ENCODE measurements around the gene ADNP2. TPM values are rescaled to one million over a fixed set of nuclear protein-coding genes. Genes with fewer than 3 reads are reported as not detected.

The ADNP2 gene
- total and polyA plus RNA-seq, 7 donors = 1.5 to 4.6 (median 3.4) TPM

GRCh38 chr18:80183273-80184050 is 74.4 kb downstream of the ADNP2 start:
- Histone ChIP-seq H3K4me3 (no peak overlapping the region), H3K4me1 (no peaks in the 10 kb centered on the region), H3K27ac (no peak overlapping the region), H3K9me3 (no peaks in the 10 kb centered on the region), H3K27me3 (ENCODE audit: insufficient read depth in 3 of 3, low read length in 2 of 3) (no peaks in the 10 kb centered on the region), H3K36me3 (ENCODE audit: insufficient read depth in 1 of 2, low read depth in 1 of 2) (no peaks in the 10 kb centered on the region)
- 71 to 79% (median 76%) methylated on average over 13 of the region's 13 CpGs for WGBS, 3 donors
- no peak for DNase-seq
- intact Hi-C loops (cut with DNase I) = no loop called here
- ATAC-seq = no peak
- TF ChIP-seq CTCF (IDR thresholded peaks at IDR 0.05) = no peak

- Histone ChIP-seq H3K4me1 (no peaks in the 10 kb centered on the region), H3K9me3 (no peaks in the 10 kb centered on the region), H3K27ac (no peak overlapping the region), H3K36me3 (ENCODE audit: insufficient read depth in 1 of 2, low read depth in 1 of 2) (no peaks in the 10 kb centered on the region), H3K27me3 (ENCODE audit: insufficient read depth in 3 of 3, low read length in 2 of 3) (peaks cover 0 to under 1% (median 0%) of the 10 kb centered on the region in 3 donors), H3K4me3 (no peak overlapping the region)
- 96 to 98% (median 96%) methylated on average over 26 of the region's 26 CpGs for WGBS, 3 donors
- ATAC-seq = no peak
- no peak for TF ChIP-seq CTCF (IDR thresholded peaks at IDR 0.05)
- no peak for DNase-seq
- intact Hi-C loops (cut with DNase I) = no loop called here
These were observed 75.2 kb downstream of the ADNP2 start for GRCh38 chr18:80184243-80184772.

- no peak for DNase-seq
- intact Hi-C loops (cut with DNase I) = no loop called here
- Histone ChIP-seq H3K9me3 (no peaks in the 10 kb centered on the region), H3K36me3 (ENCODE audit: insufficient read depth in 1 of 2, low read depth in 1 of 2) (no peaks in the 10 kb centered on the region), H3K4me1 (no peaks in the 10 kb centered on the region), H3K27me3 (ENCODE audit: insufficient read depth in 3 of 3, low read length in 2 of 3) (peaks cover 0 to 1% (median 0%) of the 10 kb centered on the region in 3 donors), H3K4me3 (no peak overlapping the region), H3K27ac (no peak overlapping the region)
- TF ChIP-seq CTCF (IDR thresholded peaks at IDR 0.05) = no peak
- ATAC-seq = no peak
- WGBS, 3 donors = 96 to 98% (median 96%) methylated on average over 12 of the region's 12 CpGs
These were observed 76.5 kb downstream of the ADNP2 start for GRCh38 chr18:80185545-80185944.

- Histone ChIP-seq H3K27ac (no peak overlapping the region), H3K36me3 (ENCODE audit: insufficient read depth in 1 of 2, low read depth in 1 of 2) (no peaks in the 10 kb centered on the region), H3K9me3 (no peaks in the 10 kb centered on the region), H3K4me3 (no peak overlapping the region), H3K27me3 (ENCODE audit: insufficient read depth in 3 of 3, low read length in 2 of 3) (peaks cover 0 to 1% (median 0%) of the 10 kb centered on the region in 3 donors), H3K4me1 (no peaks in the 10 kb centered on the region)
- ATAC-seq = no peak
- no peak for TF ChIP-seq CTCF (IDR thresholded peaks at IDR 0.05)
- 95 to 96% (median 95%) methylated on average over 19 of the region's 19 CpGs for WGBS, 3 donors
- intact Hi-C loops (cut with DNase I) = no loop called here
- DNase-seq = no peak
These were observed 79.0 kb downstream of the ADNP2 start for GRCh38 chr18:80187956-80188642.
